GM21390 (cell line): ENCODE measurements around the gene OR5K3.

Source experiments
- ATAC-seq: cut with Tn5 transposase; IDR thresholded peaks from one replicate; pipeline ENCODE4 v1.9.1; 2021; ENCODE audit not compliant: unreplicated experiment

OR5K3 gene

DNA sequence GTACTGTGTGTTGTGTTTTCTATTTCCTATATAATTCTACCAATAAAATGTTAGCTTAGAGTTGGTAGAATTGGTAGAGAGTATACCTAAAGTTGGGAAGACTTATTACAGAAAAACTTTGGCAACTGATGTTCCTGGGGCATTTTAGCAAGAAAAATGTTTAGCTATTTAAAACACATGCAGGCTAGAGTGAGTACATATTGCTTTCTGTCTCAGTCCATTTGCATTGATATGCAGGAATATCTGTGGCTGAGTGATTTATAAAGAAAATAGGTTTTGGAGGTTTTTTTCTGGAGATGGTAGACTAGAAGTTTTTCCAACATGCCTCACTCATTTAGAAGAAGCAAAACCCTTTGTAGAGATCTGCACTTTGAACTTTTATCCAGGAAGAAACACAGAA lies 42.1 kb downstream of the OR5K3 start:
- no peak for ATAC-seq

- no peak for ATAC-seq
Measured at GRCh38 chr3:98433764-98434163, 43.3 kb downstream of the OR5K3 start.

DNA sequence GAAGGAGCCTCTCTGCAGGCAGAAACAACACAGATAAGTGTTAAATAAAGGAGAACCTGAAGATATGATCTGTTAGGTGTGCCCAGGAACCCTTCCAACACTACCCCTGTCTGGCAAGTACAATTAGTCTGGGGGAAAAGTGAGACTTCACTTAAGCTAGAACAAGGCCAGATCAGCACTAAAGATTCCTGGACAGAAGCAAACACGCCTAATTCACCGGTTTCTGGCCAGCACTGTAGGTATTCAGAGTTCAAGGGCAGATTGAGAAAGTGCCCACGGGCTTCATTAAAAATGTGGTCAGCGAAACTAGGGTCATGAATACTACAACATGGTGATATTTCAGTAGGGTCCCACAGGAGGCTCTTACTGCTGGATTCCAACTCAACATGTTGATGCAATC lies 43.9 kb downstream of the OR5K3 start:
- no peak for ATAC-seq

- no peak for ATAC-seq
Measured at GRCh38 chr3:98440283-98440682, 49.8 kb downstream of the OR5K3 start.
